ENCODE measurements around the gene TUB. TPM values are rescaled to one million over a fixed set of nuclear protein-coding genes. Genes with fewer than 3 reads are reported as not detected.

Gene TUB, protein sequence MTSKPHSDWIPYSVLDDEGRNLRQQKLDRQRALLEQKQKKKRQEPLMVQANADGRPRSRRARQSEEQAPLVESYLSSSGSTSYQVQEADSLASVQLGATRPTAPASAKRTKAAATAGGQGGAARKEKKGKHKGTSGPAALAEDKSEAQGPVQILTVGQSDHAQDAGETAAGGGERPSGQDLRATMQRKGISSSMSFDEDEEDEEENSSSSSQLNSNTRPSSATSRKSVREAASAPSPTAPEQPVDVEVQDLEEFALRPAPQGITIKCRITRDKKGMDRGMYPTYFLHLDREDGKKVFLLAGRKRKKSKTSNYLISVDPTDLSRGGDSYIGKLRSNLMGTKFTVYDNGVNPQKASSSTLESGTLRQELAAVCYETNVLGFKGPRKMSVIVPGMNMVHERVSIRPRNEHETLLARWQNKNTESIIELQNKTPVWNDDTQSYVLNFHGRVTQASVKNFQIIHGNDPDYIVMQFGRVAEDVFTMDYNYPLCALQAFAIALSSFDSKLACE
- 60.9 and 82.4 TPM in 2 replicates for polyA plus RNA-seq (2014; cell fraction: cytosol; rRNA removed)
- 213 and 243 TPM in 2 replicates for polyA plus RNA-seq (2014; cell fraction: nucleus; rRNA removed)

DNA sequence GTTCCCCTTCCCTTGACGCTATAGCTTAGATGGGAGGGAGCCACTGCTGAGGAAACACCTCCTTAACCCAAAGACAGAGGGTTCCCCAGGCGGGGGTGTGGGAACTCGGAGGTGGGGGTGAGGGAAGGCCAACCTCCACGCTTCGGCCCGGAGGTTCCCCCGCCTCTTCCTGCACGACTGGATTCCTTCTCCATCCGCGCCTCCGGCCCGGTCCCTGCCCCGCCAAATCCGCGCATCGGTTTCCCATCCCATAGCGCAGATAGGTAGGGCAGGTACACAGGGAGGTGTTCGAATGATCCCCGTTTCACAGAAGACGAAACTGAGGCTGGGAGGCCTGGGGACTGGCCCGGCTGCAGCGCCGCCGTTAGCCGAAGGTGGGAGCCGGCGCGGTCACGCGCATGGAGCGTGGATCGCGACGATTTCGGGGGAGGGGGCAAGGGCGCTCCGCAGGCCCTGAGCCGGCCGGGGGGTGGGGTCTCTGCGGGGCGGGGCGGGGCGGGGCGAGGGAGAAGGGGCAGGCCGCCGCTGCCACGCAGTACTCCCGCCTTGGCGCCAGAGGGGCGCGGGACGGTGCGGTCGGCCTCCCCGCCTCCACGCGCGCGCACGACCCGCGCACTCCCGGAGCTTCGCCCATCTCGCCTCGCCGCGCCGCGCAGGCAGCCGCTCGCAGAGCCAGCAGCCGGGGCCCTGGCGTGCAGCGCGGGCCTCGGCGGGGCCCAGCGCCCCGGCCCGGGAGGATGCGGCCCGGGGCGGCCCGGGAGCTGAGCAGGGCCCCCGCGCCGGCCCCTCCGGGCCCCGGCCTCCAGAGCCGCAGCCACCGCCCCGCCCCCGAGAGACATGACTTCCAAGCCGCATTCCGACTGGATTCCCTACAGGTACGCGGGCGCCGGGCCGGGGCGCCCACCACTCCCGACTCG, at the start of gene TUB:
TSS of gene TUB (plus strand) at position 538 of the 917 bp plus-strand sequence. CDS start at position 838, 300 bp downstream.
- peak; percentile 50 for DNase-seq (ENCODE audit: low spot score)

DNA sequence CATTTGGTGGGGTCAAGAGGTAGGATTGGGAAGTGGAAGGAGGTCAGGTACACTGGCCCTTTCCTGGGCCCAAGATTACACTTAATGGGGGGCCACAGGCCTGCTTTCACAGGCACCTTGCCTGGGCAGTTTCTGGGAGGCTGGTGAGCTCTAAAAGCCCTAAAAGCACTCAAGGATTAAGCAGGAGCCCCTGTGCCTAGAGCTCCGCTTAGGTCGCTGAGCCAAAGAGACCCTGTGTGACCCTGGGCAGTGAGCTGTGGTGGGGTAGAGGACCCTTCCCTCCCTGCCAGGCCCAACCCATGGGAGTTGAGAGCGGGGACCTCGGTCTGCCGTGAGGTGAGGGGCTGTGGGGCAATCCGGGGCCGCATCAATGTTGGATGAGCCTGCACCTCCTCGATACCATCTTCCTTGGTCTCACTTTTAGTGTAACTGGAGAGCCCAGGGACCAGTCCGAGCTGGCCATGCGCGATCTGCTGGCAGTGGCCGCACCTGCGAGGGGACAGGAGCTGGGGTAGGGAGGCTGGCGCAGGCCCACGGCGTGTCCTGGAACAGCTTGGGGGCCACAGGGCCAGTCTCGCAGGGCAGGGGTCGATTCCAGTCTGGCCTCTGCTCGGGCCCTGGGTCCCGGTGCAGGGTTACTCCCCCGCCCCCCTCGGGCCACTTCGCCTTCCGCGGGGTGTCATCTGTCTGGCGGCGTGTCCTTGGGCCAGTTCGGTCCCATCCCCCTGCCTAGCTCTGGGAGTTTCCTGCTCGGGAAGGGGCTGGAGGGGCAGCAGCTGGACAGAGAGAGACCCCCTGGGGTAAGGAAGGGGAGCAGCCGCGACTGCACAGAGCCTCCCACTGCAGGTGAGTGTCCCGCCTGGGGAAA, 49.5 kb upstream of the TUB start:
- no peak for DNase-seq (ENCODE audit: low spot score)

DNA sequence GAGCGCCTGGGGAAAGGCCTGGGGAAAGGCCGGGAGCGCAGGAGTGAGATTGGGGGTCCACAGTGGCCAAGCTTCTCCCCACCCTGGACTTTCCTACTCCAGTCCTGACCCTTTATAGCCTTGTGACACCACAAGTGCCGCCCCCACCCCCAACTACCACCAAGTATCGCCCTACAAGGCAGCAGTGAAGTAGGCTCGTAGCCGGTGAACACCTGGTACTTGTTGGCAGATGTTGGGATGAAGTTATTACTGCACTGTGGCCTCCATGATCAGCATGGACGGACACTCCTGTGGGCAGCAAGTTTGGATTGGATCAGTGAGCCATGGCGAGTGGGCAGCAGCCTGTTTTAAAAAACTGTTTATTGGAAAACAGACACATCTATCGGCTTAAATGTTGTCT, 48.9 kb upstream of the TUB start:
- DNase-seq (ENCODE audit: low spot score): no peak

DNA sequence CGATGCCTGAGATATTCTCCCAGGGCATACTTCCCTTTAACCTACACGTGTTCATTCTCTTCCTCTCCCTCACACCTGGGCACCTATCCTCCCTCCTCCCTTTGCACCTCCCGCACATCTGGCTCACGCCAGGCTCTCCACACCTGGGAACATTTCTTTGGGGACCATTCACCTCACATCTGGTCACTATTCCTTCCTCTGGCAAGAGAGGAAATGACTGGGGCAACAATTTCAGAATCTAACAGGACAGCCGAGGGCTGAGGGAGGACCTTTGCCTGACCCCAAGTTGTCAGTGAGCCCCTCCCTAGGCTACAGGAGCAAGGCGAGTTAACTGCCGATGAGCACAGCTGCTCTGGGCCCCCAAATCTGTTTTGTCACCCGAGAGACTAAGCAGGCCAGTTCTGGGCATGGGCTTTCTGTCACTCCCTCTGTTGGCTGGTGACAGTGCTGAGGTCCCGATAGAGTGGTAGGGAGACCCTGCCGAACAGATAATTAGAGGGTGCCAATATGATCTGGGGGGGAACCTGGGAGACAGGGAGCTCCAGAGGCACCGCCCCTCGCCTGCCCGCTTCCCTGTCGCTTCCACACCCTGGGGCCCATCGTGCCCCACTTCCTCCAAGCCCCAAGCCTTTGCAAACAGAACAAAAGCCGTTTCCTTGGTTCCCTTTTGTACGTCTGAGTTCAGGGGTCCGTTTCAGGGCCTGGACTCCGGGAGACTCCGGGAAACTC, 48.3 kb upstream of the TUB start:
- DNase-seq (ENCODE audit: low spot score): no peak

DNA sequence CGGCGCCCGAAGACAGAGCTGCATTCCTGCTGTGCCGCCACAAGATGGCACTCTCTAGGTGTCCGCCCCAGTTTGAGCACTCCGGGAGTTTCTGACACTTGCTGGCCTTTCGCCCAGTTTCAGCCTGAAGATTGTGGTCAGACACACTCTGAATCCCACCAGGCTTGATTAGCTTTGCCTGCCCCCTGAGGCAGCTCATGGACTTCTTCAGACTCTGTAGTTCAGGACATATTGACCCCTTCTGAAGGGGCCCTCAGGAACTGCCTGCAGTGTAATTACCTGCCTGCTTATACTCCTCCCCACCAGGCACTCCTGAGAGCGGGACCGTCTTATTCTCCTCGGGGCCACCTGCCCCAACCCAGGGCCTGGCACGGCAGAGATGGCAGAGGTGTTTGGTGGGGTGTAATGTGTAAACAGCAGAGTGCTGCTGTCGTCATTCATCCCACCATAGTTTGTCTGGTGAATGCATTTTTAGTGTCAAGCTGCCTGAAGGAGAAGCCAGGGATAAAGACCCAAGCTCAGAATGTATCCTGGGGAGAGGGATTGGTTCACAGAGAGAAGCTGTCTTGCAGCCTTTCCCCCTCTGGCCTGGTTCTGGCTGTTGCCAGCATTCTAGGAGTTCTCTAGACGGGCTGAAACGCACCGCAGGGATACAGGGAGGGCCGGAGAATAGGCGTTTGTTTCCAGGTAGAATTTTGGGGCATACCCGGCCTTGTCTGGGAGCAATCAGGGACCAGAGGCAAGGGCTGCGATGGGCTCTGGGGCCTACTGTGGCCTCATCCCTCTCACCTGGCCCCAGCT, 47.5 kb upstream of the TUB start:
- DNase-seq (ENCODE audit: low spot score): peak; percentile 68

DNA sequence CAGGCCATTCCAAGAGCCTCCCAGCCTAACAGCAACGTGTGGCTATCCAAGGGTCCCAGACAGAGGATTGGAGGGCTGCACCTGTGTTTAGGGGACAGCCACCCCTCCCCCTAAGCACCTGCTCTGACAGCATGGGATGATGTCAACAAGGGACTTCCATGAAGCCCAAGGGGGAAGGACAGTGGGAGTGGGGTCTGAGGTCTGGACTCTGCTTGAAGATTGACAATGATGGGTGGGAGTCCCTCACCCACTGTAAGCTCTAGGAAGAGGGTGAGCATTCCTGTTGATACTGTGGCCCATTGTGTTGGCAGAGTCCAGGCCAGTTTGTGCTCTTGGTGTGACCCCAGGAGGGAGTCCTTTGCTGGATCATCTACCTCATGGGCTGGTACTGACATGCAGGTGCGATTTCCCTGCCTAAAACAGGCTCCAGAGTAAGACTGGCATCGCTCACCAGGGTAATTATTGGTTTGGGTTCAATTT, 46.9 kb upstream of the TUB start:
- no peak for DNase-seq (ENCODE audit: low spot score)

DNA sequence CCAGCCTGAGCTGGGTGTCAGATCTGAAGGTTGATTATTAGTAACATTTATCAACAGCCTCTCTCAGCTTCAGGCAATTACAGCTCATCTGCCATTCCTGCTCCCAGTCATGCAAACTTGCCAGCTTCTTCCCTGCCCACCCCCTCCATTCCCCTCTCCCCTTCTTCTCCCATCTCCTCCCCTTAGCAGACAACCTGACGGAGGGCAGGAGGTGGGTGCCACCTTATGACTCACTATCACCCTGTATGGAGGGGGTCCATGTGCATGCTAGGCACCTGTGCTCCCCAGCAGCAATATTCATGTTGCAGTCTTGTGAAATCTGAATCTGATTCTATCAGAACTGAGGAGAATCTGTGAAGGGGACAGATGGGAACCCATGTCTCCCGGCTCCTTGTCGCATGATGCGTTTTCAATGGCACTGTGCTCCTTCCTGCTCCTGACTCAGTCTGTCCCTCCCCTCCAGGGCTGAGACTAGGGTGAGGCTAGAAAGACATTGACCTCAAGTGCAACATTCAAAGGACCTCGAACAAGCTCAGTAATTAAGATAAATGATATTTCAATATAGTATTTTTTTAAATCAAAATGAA, 46.3 kb upstream of the TUB start:
- no peak for DNase-seq (ENCODE audit: low spot score)

DNA sequence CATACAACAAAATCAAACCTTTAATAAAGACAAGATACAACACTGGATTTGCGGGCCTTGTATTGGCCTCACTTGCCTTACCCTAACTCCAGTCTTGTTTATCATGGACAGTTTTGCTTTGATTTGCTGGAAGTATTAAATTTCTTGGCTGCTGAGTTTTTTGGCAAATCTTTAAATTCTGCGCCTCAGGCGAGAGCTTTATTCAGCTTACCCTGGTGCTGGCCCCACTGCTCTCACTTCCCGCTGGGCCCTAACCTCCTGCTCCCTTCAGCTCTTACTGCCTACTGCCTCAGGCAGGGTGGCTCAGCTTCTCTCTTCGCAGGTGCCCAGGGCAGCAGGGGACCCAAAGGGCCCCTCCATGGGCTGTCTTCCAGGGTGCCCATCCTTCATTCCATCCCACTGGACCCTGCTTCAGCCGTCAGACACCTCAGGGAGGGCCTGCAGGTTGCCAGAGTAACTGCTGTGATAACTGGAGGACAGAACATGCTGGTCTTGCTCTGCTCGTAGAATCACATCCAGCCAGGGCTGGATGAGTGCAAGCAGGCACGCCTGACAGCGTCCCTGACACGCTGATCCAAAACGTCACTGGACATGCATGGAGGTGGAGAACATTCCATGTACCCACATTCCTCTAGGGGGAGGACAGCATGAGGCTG, 45.7 kb upstream of the TUB start:
- DNase-seq (ENCODE audit: low spot score): no peak

DNA sequence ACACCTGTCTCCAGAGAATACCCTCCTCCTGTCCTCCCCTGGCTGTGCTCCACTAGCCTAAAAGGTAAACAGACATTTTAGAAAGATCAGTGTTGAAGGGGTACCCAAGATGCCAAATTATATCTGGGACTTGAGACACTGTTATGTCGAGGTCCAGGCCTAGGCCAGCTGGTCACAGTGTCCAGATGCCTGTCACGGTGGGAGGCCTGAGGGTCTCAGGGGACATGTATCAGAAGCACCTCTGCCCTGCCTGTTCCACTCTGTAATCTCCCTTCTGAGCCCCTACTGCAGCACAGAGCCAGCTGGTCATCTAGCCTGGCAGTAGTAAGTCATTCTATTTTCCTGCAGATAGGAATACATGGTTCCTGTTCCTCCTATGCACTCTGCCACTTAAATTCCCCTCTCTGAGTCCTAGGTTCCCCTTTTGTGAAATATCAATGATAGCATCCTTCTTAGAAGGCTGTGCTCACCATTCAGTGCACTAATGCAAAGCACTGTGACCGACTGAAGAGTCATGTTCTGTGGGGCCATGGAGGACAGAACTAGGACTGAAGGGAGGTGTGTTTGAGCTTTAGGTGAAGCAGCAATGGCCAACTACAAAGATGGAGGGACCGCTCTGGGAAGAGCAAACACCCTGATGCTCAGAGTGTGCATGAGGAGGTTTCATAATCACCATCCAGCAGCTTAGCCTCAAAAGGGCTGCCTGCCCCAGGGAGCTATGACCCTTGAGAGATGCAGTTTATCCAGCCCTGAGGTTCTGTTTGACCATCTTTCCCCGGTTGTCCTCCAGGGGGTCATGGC, 44.8 kb upstream of the TUB start:
- DNase-seq (ENCODE audit: low spot score): no peak

DNA sequence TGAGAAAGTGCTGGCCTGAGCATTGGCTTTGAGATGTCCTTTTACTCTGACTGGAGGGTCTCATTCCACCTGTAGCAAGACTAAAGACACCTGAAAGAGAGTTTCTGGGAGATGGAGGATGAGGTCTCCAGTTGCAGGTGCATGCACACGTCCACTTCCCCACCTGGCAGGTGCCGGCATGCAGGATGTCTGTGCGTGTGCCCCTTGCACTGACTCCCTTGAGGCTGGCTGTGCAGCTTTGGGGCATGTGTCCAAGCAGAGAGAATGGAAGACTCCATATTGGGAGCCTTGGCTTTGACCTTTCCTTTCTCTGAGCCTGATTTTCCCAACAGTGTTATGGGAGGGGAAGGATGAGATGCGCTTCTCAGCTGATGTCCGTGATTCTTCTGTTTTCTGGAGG, 44.0 kb upstream of the TUB start:
- DNase-seq (ENCODE audit: low spot score): no peak

DNA sequence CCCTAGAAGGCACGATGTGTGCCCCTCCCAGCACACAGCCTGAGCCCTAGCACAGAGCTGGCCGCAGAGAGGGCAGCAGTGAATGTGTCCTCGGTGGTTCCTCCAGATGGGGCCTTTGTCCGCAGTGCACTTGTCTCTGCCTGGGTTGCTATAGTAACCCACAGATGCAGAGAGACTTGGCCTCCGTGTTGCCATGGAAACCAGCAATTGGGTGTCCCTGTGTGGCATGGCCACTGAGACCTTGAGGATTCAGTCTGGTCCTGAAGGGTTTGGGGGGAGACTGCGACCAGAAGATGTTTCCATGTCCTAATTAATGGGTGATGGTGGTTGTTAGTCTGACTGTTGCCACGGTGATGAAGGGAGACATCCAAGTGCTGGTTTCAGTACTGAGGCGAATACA, 42.6 kb upstream of the TUB start:
- DNase-seq (ENCODE audit: low spot score): peak; percentile 85

DNA sequence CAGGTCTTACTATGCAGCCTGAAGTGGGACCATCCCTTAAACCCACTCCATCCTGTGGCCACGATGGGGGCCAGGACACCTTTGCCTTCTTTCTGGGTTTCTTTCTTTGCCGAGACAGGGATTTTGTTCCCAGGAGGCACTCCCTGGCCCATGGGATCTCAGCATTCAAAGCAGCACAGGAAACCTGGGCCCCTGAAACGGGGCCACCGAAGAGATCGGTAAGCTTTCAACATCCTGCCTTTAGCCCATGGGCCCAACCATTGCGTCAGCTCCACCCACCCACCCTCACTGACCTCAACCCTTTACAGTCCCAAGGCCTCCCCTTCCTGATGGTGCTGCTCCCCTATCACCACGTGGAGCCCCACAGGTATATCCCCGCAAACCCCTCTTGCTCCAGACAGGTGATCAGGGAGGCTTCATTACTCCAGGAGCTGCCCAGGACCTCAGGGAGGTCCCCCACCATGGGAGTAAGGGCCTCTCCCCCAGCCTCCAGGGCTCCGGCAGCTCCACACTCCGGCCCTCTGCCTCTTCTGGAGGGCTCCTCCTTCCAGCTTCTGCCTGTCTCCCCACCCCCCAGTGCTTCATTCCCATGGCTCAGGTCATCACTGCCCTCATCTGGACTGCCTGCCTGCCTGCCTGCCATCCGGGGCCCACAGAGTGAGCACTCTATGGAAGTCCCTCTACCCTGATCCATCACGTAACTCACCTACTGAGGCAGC, 42.0 kb upstream of the TUB start:
- no peak for DNase-seq (ENCODE audit: low spot score)

DNA sequence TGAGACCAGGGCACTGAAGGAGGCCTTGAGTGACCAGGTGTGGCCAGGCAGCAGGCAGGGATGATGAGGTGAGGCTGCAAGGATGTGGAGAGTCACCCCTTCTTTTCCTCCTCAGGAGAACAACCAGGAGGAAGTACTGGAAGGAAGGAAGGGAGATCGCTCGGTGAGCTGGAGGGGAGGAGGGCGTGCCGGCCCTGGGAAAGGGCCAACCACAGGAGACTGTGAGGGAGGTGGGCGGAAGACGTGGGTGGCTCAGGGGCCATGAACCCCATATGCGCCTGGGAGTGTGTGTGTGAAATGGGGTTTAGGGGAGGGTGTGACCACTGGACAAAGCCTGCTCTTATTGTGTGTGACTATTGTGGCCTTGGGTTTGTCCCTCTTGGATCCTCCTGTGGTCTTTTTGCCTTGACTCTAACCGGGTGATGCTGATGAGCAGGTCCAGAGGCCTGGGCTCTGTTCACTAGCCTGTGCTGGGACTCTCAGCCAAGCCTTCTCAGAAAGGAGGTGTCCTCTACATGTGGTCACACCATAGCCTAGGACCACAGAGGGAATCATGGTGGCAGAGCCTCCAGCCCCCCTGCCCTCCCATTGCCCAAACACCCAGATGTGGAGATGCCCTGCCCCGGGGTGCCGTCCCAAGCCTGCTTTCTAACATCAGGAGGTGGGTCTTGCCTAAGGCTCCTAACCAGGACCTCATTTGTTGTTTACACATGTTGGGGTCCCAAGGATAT, 41.3 kb upstream of the TUB start:
- no peak for DNase-seq (ENCODE audit: low spot score)

DNA sequence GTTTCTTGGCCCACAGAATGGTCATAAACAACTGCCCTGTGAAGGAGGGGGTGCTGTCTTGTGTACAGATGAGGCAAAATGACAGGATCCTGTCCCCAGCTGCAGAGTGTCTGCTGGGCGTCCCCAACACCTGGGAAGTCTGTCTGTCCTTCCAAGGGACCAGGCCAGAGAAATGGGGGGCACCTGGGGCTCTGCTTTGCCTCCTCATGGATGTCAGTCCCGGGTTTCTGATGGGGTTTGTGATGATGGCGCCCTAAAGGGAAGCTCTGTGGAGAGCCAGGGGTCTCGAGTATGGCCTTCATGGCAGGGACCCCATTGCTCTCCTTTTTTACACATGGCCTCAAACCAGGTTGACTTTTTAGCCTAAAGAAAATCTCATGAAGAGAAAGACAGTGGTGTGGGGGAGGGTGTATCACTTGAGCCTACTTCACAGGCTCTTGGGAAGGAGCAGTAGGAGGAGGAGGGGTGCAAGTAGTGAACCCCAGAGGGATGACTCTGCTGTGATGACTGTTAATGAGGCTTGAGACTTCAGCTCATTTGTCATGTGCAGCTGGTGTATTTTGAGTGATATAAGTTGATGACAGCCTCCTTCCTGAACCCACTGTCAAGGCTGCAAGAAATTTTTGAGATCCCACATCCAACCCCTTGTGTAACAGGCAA, 40.6 kb upstream of the TUB start:
- no peak for DNase-seq (ENCODE audit: low spot score)

DNA sequence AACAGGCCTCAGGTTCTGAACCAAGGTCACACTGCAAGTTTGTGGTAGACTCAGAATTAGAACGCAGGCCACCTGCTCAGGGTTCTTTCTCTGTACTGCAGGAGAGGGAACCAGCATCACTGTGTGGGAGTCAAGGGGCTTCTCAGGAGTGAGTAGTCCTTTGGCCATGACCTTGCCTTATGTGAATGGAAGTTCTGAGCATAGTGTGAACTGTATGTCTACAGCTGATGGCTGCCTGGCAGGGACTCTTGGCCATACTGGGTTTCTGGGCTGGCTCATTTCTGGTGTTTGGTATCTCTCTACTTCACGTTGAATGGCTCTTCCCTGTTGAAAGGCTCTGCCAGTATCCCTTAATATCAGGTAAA, 40.1 kb upstream of the TUB start:
- DNase-seq (ENCODE audit: low spot score): no peak

DNA sequence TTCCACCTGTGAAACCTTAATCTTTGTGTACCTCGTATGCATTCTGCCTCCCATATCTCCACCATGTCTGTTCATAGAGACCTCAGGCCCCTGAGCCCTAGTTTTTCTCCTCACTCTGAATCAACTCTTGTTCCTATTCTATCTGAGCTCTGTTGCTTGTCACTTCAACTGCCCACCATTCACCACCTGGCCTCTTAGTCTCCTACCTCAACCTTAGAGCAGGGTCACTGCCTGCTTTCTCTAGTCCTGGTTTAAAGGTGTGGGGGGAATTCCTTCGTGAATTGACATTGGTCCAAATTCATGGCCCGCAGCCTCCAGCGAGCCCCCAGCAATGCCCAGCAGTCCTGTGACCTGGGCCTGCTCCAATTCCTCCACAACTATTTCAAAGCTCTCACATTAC, 39.4 kb upstream of the TUB start:
- DNase-seq (ENCODE audit: low spot score): no peak
